GM10266 (cell line): ENCODE data around the gene FLYWCH1.
"Not testable (repeated sequence)": the region's sequence is repeated elsewhere in the genome, so short reads cannot be mapped to it uniquely, and the experiment has no call there.

Experiments used
- DNase-seq: peaks from one replicate; pipeline ENCODE4 v3.0.0; 2012; ENCODE audit errors: extremely low spot score
- CTCF ChIP-seq: IDR thresholded peaks from 2 replicates; pipeline ENCODE4 v1.5.1; 2012; ENCODE audit warnings: mild to moderate bottlenecking, low read depth; ENCODE audit not compliant: control insufficient read depth, insufficient read depth; ENCODE audit errors: missing control alignments

Gene FLYWCH1

GRCh38 chr16:2907084-2907753 lies 4.5 kb upstream of the FLYWCH1 start:
- peak; percentile 55 for TF ChIP-seq CTCF
- DNase-seq = not testable (repeated sequence)

- TF ChIP-seq CTCF = no peak
- no peak for DNase-seq
These were observed 1.2 kb upstream of the FLYWCH1 start for GRCh38 chr16:2910441-2910969.

GRCh38 chr16:2912330-2913199 lies 834 bp downstream of the FLYWCH1 start:
- TF ChIP-seq CTCF = no peak
- no peak for DNase-seq

DNA sequence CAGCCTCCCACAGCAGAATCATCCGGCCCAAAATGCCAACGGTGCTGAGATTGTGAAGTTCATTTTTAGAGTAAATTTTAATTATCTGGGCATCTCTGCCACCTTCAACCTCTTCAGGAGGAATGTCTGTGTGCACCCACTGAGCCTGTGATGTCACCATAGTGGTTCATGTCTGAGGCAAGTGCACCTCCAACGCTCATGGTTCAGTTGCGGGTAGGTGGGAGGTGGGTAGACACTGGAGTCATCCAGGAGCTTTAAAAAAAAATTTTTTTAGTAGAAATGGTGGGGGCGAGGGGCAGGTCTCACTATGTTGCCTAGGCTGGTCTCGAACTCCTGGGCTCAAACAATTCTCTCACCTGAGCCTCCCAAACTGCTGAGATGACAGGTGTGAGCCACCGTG lies 1.9 kb downstream of the FLYWCH1 start:
- no peak for TF ChIP-seq CTCF
- DNase-seq = no peak

- no peak for DNase-seq
- TF ChIP-seq CTCF = no peak
These were observed 2.5 kb downstream of the FLYWCH1 start for GRCh38 chr16:2914233-2914632.

DNA sequence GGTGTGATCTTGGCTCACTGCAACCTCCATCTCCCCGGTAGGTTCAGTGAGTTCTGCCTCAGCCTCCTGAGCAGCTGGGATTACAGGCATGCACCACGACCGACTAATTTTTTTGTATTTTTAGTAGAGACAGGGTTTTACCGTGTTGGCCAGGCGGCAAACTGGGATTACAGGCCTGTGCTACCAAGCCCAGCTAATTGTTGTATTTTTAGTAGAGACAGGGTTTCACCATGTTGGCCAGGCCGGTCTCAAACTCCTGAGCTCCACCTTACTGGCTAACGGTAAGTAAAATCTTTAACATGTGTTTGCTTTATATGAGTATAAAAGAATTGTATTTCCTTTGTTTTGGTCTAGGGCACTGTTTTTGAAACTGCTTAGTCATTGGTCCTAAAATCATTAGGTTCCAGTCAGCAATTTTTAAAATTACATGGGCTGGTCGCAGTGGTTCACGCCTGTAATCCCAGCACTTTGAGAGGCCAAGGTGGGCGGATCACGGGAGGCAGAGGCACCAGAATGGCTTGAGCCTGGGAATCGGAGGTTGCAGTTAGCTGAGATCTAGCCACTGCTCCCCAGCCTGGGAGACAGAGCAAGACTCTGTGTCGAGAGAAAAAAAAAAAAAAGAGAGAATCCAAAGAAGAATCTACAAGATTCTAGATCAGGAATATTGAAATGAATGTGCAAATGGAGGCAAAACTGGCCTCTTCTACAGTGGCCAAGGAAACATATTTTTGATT lies 3.6 kb downstream of the FLYWCH1 start:
- DNase-seq = no peak
- no peak for TF ChIP-seq CTCF
